HG03135 (cell line): ENCODE measurements around the gene SCAMP4.
"Not testable (repeated sequence)": the region's sequence is repeated elsewhere in the genome, so short reads cannot be mapped to it uniquely, and the experiment has no call there.

Experiments
- ATAC-seq: cut with Tn5 transposase; IDR thresholded peaks from one replicate; pipeline ENCODE4 v1.9.1; 2021; ENCODE audit warnings: mild to moderate bottlenecking, moderate library complexity; ENCODE audit not compliant: unreplicated experiment

SCAMP4 gene

GRCh38 chr19:1865172-1866010 is 39.8 kb upstream of the SCAMP4 start:
- no peak for ATAC-seq

- ATAC-seq, result no peak
These were observed 38.4 kb upstream of the SCAMP4 start for GRCh38 chr19:1866693-1867348.

- no peak for ATAC-seq
These were observed 37.9 kb upstream of the SCAMP4 start for GRCh38 chr19:1867349-1867724.

GRCh38 chr19:1868971-1869370 is 36.2 kb upstream of the SCAMP4 start:
- no peak for ATAC-seq

- no peak for ATAC-seq
These were observed 34.0 kb upstream of the SCAMP4 start for GRCh38 chr19:1871140-1871597.

- ATAC-seq, result no peak
These were observed 33.6 kb upstream of the SCAMP4 start for GRCh38 chr19:1871630-1872029.

- no peak for ATAC-seq
These were observed 32.2 kb upstream of the SCAMP4 start for GRCh38 chr19:1872807-1873523.

GRCh38 chr19:1873524-1874473 is 31.4 kb upstream of the SCAMP4 start:
- ATAC-seq, result no peak

- ATAC-seq, result no peak
These were observed 30.5 kb upstream of the SCAMP4 start for GRCh38 chr19:1874554-1875185.

- ATAC-seq, result not testable (repeated sequence)
These were observed 29.9 kb upstream of the SCAMP4 start for GRCh38 chr19:1875265-1875645.

- ATAC-seq, result peak; percentile 78
These were observed 29.3 kb upstream of the SCAMP4 start for GRCh38 chr19:1875646-1876495.

- not testable (repeated sequence) for ATAC-seq
These were observed 28.5 kb upstream of the SCAMP4 start for GRCh38 chr19:1876496-1877279.

GRCh38 chr19:1877280-1877660 is 27.9 kb upstream of the SCAMP4 start:
- not testable (repeated sequence) for ATAC-seq

GRCh38 chr19:1878583-1878982 is 26.6 kb upstream of the SCAMP4 start:
- ATAC-seq, result not testable (repeated sequence)

GRCh38 chr19:1879982-1880381 is 25.2 kb upstream of the SCAMP4 start:
- not testable (repeated sequence) for ATAC-seq

GRCh38 chr19:1880611-1881392 is 24.4 kb upstream of the SCAMP4 start:
- ATAC-seq, result no peak

- ATAC-seq, result not testable (repeated sequence)
These were observed 23.7 kb upstream of the SCAMP4 start for GRCh38 chr19:1881393-1882088.
